Endothelial cell of umbilical vein (primary cell): Measurements from ENCODE around the gene AQP12B. TPM values are rescaled to one million over a fixed set of nuclear protein-coding genes. Genes with fewer than 3 reads are reported as not detected.

Experiments
- BruUV-seq: library from RNA; stranded (reverse); fragments of 400-500 nt; replicated peaks from 2 replicates; lab custom pipeline; 2021; lab: Mats Ljungman, UMichigan
- CTCF ChIA-PET: fragments of 300-600, 350-600 bp; sonication (Branson Sonifier 250); formaldehyde crosslinking; loops from one replicate; lab custom pipeline; 2021; ENCODE audit warnings: antibody characterized with exemption, inconsistent platforms; lab: Charles Lee
- POLR2A ChIA-PET: fragments of 300-600, 350-600 bp; sonication (Branson Sonifier 250); formaldehyde crosslinking; loops from one replicate; lab custom pipeline; 2021; ENCODE audit warnings: antibody characterized with exemption, inconsistent platforms; lab: Charles Lee
- DNase-seq: peaks from one replicate; pipeline ENCODE4 v3.0.0-alpha.2; 2011; ENCODE audit warnings: low read depth, low spot score
- FAIRE-seq: peaks from 2 replicates; lab custom pipeline; 2011; peaks lifted over from hg19 to GRCh38; lab: Jason Lieb, UNC
- H2AFZ ChIP-seq: 2 replicates; pipeline ENCODE4 v1.6.0; 2012; ENCODE audit warnings: low read depth, low read length, control low read depth, inconsistent platforms
- H3K27ac ChIP-seq: 2 replicates; pipeline ENCODE4 v1.5.1; 2011; ENCODE audit warnings: low read depth, mild to moderate bottlenecking, control low read depth, low read length, moderate library complexity; ENCODE audit not compliant: insufficient read depth
- H3K27me3 ChIP-seq, 2 experiments: 2 replicates each; pipeline versions ENCODE4 v1.6.0 to v1.6.1; 2011; ENCODE audit warnings: low read length in 2 of 2, mixed read lengths in 1 of 2; ENCODE audit not compliant: control insufficient read depth in 2 of 2, insufficient read depth in 2 of 2
- H3K36me3 ChIP-seq, 2 experiments: 2 replicates in 1 of 2; 3 replicates in 1 of 2; pipeline ENCODE4 v1.5.1; 2011; ENCODE audit warnings: low read length in 2 of 2, mild to moderate bottlenecking in 1 of 2, moderate library complexity in 1 of 2; ENCODE audit not compliant: control insufficient read depth in 2 of 2, insufficient read depth in 2 of 2; ENCODE audit errors: extremely low read depth in 1 of 2
- H3K4me1 ChIP-seq: 3 replicates; pipeline ENCODE4 v1.5.1; 2011; ENCODE audit warnings: mild to moderate bottlenecking, low read length; ENCODE audit not compliant: control insufficient read depth, insufficient read depth; ENCODE audit errors: extremely low read depth
- H3K4me2 ChIP-seq: 2 replicates; pipeline ENCODE4 v1.6.1; 2011; ENCODE audit warnings: low read length, control low read depth, mixed read lengths; ENCODE audit not compliant: insufficient read depth
- H3K4me3 ChIP-seq, 3 experiments: fragments of 200-600 bp in 1 of 3; sonication (generic), shearing (Covaris generic) in 1 of 3; replicated peaks in 1 of 3; 2 replicates each; pipeline ENCODE4 v1.5.1; 2011 to 2016; ENCODE audit warnings: control low read depth in 3 of 3, low read length in 3 of 3, mild to moderate bottlenecking in 2 of 3, inconsistent platforms in 1 of 3, low read depth in 1 of 3, moderate library complexity in 1 of 3; ENCODE audit not compliant: insufficient read depth in 1 of 3
- H3K79me2 ChIP-seq: 2 replicates; pipeline ENCODE4 v1.6.0; 2012; ENCODE audit warnings: low read length, inconsistent platforms; ENCODE audit not compliant: control insufficient read depth, insufficient read depth
- H3K9ac ChIP-seq: replicated peaks from 2 replicates; pipeline ENCODE3; 2011; ENCODE audit warnings: low read length, control low read depth; ENCODE audit not compliant: insufficient read depth; ENCODE audit errors: extremely low read depth
- H3K9me1 ChIP-seq: replicated peaks from 3 replicates; pipeline ENCODE4 v1.6.0; 2011; ENCODE audit warnings: mild to moderate bottlenecking, low read length; ENCODE audit not compliant: control insufficient read depth, insufficient read depth; ENCODE audit errors: extremely low read depth
- H3K9me3 ChIP-seq: replicated peaks from 2 replicates; pipeline ENCODE4 v1.5.1; 2012; ENCODE audit warnings: low read length, inconsistent platforms; ENCODE audit not compliant: control insufficient read depth, insufficient read depth
- H4K20me1 ChIP-seq: replicated peaks from 2 replicates; pipeline ENCODE3; 2011; ENCODE audit warnings: mild to moderate bottlenecking, low read length; ENCODE audit not compliant: control insufficient read depth, insufficient read depth; ENCODE audit errors: extremely low read depth
- CTCF ChIP-seq, 2 donors: IDR thresholded peaks; 1 replicate in 1 of 2; 2 replicates in 1 of 2; pipeline ENCODE4 v1.5.1; 2011; ENCODE audit warnings: low read length in 2 of 2, mild to moderate bottlenecking in 2 of 2, moderate library complexity in 2 of 2, control low read depth in 1 of 2, inconsistent platforms in 1 of 2, low read depth in 1 of 2; ENCODE audit not compliant: insufficient read depth in 1 of 2; ENCODE audit errors: extremely low read depth in 1 of 2
- EZH2 ChIP-seq: IDR thresholded peaks from 2 replicates; pipeline ENCODE4 v1.6.1; 2012; ENCODE audit warnings: borderline replicate concordance, low read depth, mild to moderate bottlenecking, moderate library complexity, low read length, inconsistent platforms; ENCODE audit not compliant: severe bottlenecking
- FOS ChIP-seq: IDR thresholded peaks from 2 replicates; pipeline ENCODE4 v1.6.1; 2011; ENCODE audit warnings: mild to moderate bottlenecking, low read length, moderate library complexity, borderline replicate concordance; ENCODE audit not compliant: insufficient read depth
- GATA2 ChIP-seq: IDR thresholded peaks from 2 replicates; pipeline ENCODE4 v1.7.0; 2011; ENCODE audit warnings: low read depth, mild to moderate bottlenecking, moderate library complexity, mixed read lengths, low read length; ENCODE audit not compliant: insufficient read length, insufficient read depth
- JUN ChIP-seq: IDR thresholded peaks from 2 replicates; pipeline ENCODE4 v1.6.1; 2011; ENCODE audit warnings: borderline replicate concordance, low read depth; ENCODE audit not compliant: insufficient read length, insufficient read depth
- MAX ChIP-seq: IDR thresholded peaks from 2 replicates; pipeline ENCODE4 v1.6.1; 2011; ENCODE audit not compliant: insufficient read depth, insufficient read length
- MYC ChIP-seq: IDR thresholded peaks from one replicate; pipeline ENCODE4 v1.6.1; 2011; ENCODE audit warnings: mild to moderate bottlenecking, low read depth, low read length
- POLR2A ChIP-seq: IDR thresholded peaks from 2 replicates; pipeline ENCODE4 v1.6.1; 2012; ENCODE audit warnings: low read depth, mild to moderate bottlenecking, control low read depth, low read length
- POLR2AphosphoS5 ChIP-seq: IDR thresholded peaks from 2 replicates; pipeline ENCODE4 v1.6.1; 2012; ENCODE audit warnings: low read depth, mild to moderate bottlenecking, control low read depth, low read length, moderate library complexity; ENCODE audit not compliant: insufficient read depth
- dilution Hi-C: fragments of 300-500 bp; cut with MboI; formaldehyde crosslinking; loops from one replicate; pipeline ENCODE4 v1.15.0; 2019; ENCODE audit warnings: low sequenced_read_pairs; ENCODE audit not compliant: extremely low pct_ligation_motif_present
- intact Hi-C: fragments of 100-400 bp; cut with micrococcal nuclease; formaldehyde crosslinking; loops from one replicate; pipeline ENCODE4 v1.10.0; 2022
- polyA plus RNA-seq, 4 experiments: library from polyadenylated mRNA; depleted of rRNA in 3 of 4; stranded (reverse) in 3 of 4; unstranded in 1 of 4; fragments of >200 nt; gene quantifications; 2 replicates each; pipeline versions ENCODE4 v1.2.1 to v1.2.3, GENCODE V29; 2011 to 2012; ENCODE audit warnings: missing spikeins in 1 of 4
- total RNA-seq: library from RNA; stranded (reverse); gene quantifications from 2 replicates; pipeline ENCODE4 v1.2.3, GENCODE V29; 2021

The AQP12B gene
- total and polyA plus RNA-seq, 2 donors (not counting 3 experiments of a cell fraction or from before 2014, with no cell fraction given): not detected

GRCh38 chr2:240628808-240629618 lies 53.7 kb downstream of the AQP12B start:
- no peak overlapping the region for H3K27ac ChIP-seq
- ChIA-PET POLR2A (no interaction called here), CTCF (no interaction called here)
- DNase-seq: no peak
- no peaks in the 10 kb centered on the region for H3K9me1 ChIP-seq
- H3K4me3 ChIP-seq: no peak overlapping the region
- no peaks in the 10 kb centered on the region for H3K79me2 ChIP-seq
- H4K20me1 ChIP-seq: no peaks in the 10 kb centered on the region
- BruUV-seq: no TSS peak
- no peaks in the 10 kb centered on the region for H3K27me3 ChIP-seq
- TF ChIP-seq POLR2A (no peak), GATA2 (no peak), MAX (no peak), JUN (no peak), MYC (no peak), POLR2AphosphoS5 (no peak), EZH2 (no peak), FOS (no peak), CTCF (IDR thresholded peaks at IDR 0.05; ENCODE audit: extremely low read depth in 1 of 2, insufficient read depth in 1 of 2, low read depth in 1 of 2, low read length in 2 of 2) (no peak)
- dilution Hi-C loops (no loop called here), intact Hi-C loops (no loop called here)
- no peak for FAIRE-seq
- H3K9me3 ChIP-seq: no peaks in the 10 kb centered on the region
- H3K36me3 ChIP-seq: no peaks in the 10 kb centered on the region
- no peaks in the 10 kb centered on the region for H3K4me1 ChIP-seq
- H2AFZ ChIP-seq: no peak overlapping the region
- no peak overlapping the region for H3K4me2 ChIP-seq
- H3K9ac ChIP-seq: no peak overlapping the region
